Kidney epithelial cell (primary cell): ENCODE data around the gene DUT. TPM values are rescaled to one million over a fixed set of nuclear protein-coding genes. Genes with fewer than 3 reads are reported as not detected.

Experiments used
- total RNA-seq: library from RNA; depleted of rRNA; stranded (reverse); fragments of >200 nt; gene quantifications from 2 replicates; pipeline ENCODE4 v1.2.3, GENCODE V29; 2015

DUT gene
- total RNA-seq, 1 donor from 2014 or later = 79.3 TPM

Other genes starting within 250 kb of the DUT start
- not detected in 2 replicates for gene SLC24A5, start 210.4 kb upstream of the DUT start, total RNA-seq
- gene MYEF2, start 153.1 kb upstream of the DUT start, total RNA-seq = 34.6 and 45.9 TPM in 2 replicates
- gene CTXN2, start 139.8 kb upstream of the DUT start, total RNA-seq = 0.14 TPM in 1 of 2 replicates, not detected in the other
- gene SLC12A1, start 125.1 kb upstream of the DUT start, total RNA-seq = not detected in 2 replicates